GM12875 (cell line): ENCODE results near the gene LVRN.

ENCODE experiments used
- H3K4me3 ChIP-seq: one replicate; pipeline ENCODE4 v1.5.1; 2011; ENCODE audit warnings: low read depth, low read length, control low read depth
- TF ChIP-seq, protein P1 (sequence below): IDR thresholded peaks from 2 replicates; pipeline ENCODE4 v1.5.1; 2011; ENCODE audit warnings: low read depth, mild to moderate bottlenecking, control low read depth, inconsistent platforms, low read length, moderate library complexity, borderline replicate concordance; ENCODE audit not compliant: insufficient read depth

LVRN gene

DNA sequence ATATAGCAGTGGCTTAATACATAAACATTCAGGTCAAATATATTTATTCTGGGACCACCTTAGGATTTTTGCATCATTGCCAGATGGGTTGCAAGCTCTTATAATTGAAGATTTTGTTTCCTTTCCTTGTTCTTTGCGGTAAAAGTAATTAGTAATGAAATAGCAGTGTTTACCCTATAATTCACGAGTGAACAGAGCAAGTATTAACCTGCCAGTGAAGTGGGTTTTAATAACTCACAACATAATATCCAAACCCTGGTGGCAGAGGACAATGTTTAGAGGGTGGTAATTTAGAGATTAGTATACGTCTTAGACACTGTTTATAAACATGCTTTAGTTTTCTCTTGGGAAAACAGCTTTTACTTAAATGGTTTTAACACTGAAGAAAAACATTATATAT, 81.8 kb downstream of the LVRN start:
- TF ChIP-seq, protein P1, sequence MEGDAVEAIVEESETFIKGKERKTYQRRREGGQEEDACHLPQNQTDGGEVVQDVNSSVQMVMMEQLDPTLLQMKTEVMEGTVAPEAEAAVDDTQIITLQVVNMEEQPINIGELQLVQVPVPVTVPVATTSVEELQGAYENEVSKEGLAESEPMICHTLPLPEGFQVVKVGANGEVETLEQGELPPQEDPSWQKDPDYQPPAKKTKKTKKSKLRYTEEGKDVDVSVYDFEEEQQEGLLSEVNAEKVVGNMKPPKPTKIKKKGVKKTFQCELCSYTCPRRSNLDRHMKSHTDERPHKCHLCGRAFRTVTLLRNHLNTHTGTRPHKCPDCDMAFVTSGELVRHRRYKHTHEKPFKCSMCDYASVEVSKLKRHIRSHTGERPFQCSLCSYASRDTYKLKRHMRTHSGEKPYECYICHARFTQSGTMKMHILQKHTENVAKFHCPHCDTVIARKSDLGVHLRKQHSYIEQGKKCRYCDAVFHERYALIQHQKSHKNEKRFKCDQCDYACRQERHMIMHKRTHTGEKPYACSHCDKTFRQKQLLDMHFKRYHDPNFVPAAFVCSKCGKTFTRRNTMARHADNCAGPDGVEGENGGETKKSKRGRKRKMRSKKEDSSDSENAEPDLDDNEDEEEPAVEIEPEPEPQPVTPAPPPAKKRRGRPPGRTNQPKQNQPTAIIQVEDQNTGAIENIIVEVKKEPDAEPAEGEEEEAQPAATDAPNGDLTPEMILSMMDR, result no peak
- no peak overlapping the region for H3K4me3 ChIP-seq

DNA sequence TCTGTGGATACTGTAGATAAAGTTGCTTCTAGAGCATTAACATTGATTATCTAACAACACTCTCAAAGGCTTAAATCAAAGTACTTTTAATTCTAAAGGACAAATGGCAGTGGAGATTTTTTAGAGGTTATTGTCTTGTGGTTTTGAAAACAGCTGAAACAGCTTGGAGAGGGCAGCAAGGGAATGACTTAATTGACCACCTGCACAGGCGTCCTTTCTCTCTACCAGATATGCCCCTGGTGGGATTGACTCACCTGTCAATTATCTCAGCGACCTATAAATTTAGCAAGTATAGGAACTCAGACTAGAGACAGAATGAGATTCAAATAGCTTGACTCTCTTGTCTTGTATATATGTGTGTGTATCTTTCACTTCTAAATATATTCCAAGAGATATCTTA, 83.5 kb downstream of the LVRN start:
- no peak overlapping the region for H3K4me3 ChIP-seq
- TF ChIP-seq, protein P1, result no peak

DNA sequence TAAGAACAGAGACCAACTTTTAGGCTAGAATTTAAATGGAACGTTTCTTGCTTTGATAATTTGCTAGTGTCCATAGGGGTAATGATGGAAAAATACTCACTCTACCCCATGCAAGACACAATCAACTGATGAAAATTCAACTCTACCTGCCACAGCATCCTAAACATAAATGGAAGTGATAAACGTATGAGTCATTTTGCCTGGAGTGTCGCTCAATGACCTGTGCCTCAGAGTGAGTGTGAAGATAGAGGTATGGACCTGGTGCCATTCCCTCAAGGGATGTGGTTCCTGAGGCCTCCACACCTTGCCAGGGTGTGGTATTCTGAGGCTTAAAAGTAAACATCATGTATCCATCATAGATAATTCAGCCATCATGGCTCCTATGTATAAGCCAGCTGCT, 84.0 kb downstream of the LVRN start:
- TF ChIP-seq, protein P1, result no peak
- no peak overlapping the region for H3K4me3 ChIP-seq

DNA sequence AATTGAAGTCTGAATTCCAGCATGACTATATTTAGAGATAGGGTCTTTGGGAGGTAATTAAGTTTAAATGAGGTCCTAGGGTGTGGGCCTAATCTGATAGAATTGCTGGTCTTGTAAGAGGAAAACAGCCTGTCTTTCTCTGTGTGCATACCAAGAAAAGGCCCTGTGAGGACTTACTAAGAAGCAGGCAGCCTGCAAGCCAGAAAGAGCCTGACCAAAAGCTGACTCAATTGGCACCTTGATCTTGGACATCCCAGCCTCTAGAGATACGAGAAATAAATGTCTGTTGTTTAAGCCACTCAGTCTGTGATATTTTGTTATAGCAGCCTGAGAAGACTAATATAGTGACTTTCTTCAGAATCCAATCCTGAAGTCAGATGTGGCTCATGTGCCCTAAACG, 84.5 kb downstream of the LVRN start:
- no peak overlapping the region for H3K4me3 ChIP-seq
- TF ChIP-seq, protein P1, result no peak

DNA sequence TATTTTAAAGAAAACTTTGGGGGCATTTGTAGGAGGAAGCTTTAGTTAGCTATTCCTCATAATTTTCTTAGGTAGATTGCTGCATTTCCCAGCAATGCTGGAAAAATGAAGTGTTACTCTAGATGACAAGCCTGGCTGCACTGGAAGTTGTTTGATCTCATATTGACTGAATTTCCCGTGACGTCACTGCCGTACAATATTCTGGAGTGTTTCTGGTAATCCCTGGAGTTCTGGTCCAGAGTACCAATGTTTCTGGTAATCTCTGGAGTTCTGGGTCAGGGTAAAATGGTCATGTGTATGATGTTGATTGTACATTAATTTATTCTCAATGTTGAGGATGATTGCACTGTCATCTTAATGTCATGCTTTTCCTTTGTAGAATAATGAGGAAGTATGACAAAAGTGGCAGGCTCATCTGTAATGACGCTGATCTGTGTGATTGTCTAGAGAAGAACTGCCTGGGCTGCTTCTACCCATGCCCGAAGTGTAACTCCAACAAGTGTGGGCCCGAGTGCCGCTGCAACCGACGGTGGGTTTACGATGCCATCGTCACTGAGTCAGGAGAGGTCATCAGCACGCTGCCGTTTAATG, 96.2 kb downstream of the LVRN start:
- H3K4me3 ChIP-seq, result no peak overlapping the region
- TF ChIP-seq, protein P1, result no peak

DNA sequence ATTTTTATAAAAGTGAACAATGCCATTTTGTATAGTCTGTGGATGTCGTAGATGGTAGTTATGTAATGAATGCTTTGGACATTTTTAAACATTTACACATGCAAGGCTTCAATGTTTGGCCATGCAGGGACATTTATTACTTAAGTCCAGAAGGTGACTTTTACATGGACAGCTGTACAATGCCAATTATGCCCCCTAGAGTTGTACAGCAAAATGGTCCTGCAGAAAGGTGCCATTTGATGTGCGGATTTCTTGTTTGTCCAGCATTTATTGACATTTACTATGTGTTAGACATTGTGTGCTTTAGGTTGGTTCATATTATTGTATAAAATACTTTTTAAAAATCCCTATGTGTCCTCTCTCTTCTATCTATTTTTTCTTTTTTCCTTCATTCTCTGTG, 100.1 kb downstream of the LVRN start:
- TF ChIP-seq, protein P1, result no peak

DNA sequence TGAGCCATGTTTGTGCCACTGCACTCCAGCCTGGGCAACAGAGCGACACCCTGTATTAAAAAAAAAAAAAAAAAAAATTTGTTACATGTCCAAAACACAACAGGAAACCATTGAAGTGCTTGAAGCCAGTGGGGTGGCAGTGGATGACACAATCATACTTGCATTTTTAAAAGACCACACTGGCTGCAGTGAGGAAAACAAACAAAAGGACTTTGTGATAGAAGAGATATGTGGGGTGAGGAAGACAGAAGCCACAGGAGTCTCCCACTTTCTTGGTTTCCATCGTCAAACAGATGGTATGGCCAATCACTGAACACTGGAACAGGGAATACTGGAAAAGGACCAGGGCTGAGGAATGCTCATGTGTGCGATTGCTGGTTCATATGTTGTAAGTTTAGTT, 101.7 kb downstream of the LVRN start:
- H3K4me3 ChIP-seq, result no peak overlapping the region
- TF ChIP-seq, protein P1, result no peak

More for the DNA sequence above, 100.1 kb downstream of the LVRN start:
- H3K4me3 ChIP-seq, result no peak overlapping the region
